ENCODE data around the gene CKM.

The CKM gene

GRCh38 chr19:45352062-45352461 lies 29.4 kb upstream of the CKM start:
- DNase-seq (ENCODE audit: low read depth, low spot score): no peak
- TF ChIP-seq FOXP2 (optimal IDR thresholded peaks at IDR 0.05; ENCODE audit: control extremely low read depth, extremely low read length, insufficient read depth) (no peak), EZH2 (IDR thresholded peaks at IDR 0.05) (no peak), POLR2AphosphoS5 (IDR thresholded peaks at IDR 0.05; ENCODE audit: borderline replicate concordance, low read depth, low read length) (no peak)
- Histone ChIP-seq H3K9me3 (ENCODE audit: low read depth, low read length) (no peaks in the 10 kb centered on the region), H3K36me3 (ENCODE audit: insufficient read depth, low read length) (peaks cover 37% of the 10 kb centered on the region; the same call in 1 of the 2 replicates), H3K9ac (ENCODE audit: insufficient read length) (no peak overlapping the region), H3K4me3 (no peak overlapping the region), H3K27ac (no peak overlapping the region)

- H3K36me3 ChIP-seq (ENCODE audit: insufficient read depth, low read length): peaks cover 32% of the 10 kb centered on the region; the same call in 1 of the 2 replicates
These were observed 28.8 kb upstream of the CKM start for GRCh38 chr19:45351401-45351952.

GRCh38 chr19:45350477-45351058 lies 27.9 kb upstream of the CKM start:
- TF ChIP-seq POLR2AphosphoS5 (IDR thresholded peaks at IDR 0.05; ENCODE audit: borderline replicate concordance, low read depth, low read length): no peak
- TF ChIP-seq EZH2 (IDR thresholded peaks at IDR 0.05): no peak
- no peak for TF ChIP-seq FOXP2 (optimal IDR thresholded peaks at IDR 0.05; ENCODE audit: control extremely low read depth, extremely low read length, insufficient read depth)
- Histone ChIP-seq H3K36me3 (ENCODE audit: insufficient read depth, low read length) (peaks cover 32% of the 10 kb centered on the region; the same call in 1 of the 2 replicates), H3K27ac (no peak overlapping the region), H3K9me3 (ENCODE audit: low read depth, low read length) (no peaks in the 10 kb centered on the region), H3K9ac (ENCODE audit: insufficient read length) (no peak overlapping the region), H3K4me3 (no peak overlapping the region)
- no peak for DNase-seq (ENCODE audit: low read depth, low spot score)

More at GRCh38 chr19:45351401-45351952, 28.8 kb upstream of the CKM start:
- H3K9ac ChIP-seq (ENCODE audit: insufficient read length): no peak overlapping the region
- no peaks in the 10 kb centered on the region for H3K9me3 ChIP-seq (ENCODE audit: low read depth, low read length)
- DNase-seq (ENCODE audit: low read depth, low spot score): no peak
- no peak overlapping the region for H3K4me3 ChIP-seq
- H3K27ac ChIP-seq: no peak overlapping the region
- TF ChIP-seq POLR2AphosphoS5 (IDR thresholded peaks at IDR 0.05; ENCODE audit: borderline replicate concordance, low read depth, low read length): no peak
- TF ChIP-seq FOXP2 (optimal IDR thresholded peaks at IDR 0.05; ENCODE audit: control extremely low read depth, extremely low read length, insufficient read depth): no peak
- no peak for TF ChIP-seq EZH2 (IDR thresholded peaks at IDR 0.05)

GRCh38 chr19:45349430-45349941 lies 26.8 kb upstream of the CKM start:
- peaks cover 25% of the 10 kb centered on the region; the same call in 1 of the 2 replicates for H3K36me3 ChIP-seq (ENCODE audit: insufficient read depth, low read length)
- DNase-seq (ENCODE audit: low read depth, low spot score): no peak
- H3K9me3 ChIP-seq (ENCODE audit: low read depth, low read length): no peaks in the 10 kb centered on the region
- H3K9ac ChIP-seq (ENCODE audit: insufficient read length): no peak overlapping the region
- TF ChIP-seq POLR2AphosphoS5 (IDR thresholded peaks at IDR 0.05; ENCODE audit: borderline replicate concordance, low read depth, low read length): no peak
- no peak for TF ChIP-seq FOXP2 (optimal IDR thresholded peaks at IDR 0.05; ENCODE audit: control extremely low read depth, extremely low read length, insufficient read depth)
- TF ChIP-seq EZH2 (IDR thresholded peaks at IDR 0.05): no peak
- no peak overlapping the region for H3K4me3 ChIP-seq
- no peak overlapping the region for H3K27ac ChIP-seq

GRCh38 chr19:45349126-45349415 lies 26.4 kb upstream of the CKM start:
- Histone ChIP-seq H3K27ac (no peak overlapping the region), H3K36me3 (ENCODE audit: insufficient read depth, low read length) (peaks cover 21% of the 10 kb centered on the region; the same call in 1 of the 2 replicates), H3K9ac (ENCODE audit: insufficient read length) (no peak overlapping the region), H3K4me3 (no peak overlapping the region), H3K9me3 (ENCODE audit: low read depth, low read length) (no peaks in the 10 kb centered on the region)
- TF ChIP-seq FOXP2 (optimal IDR thresholded peaks at IDR 0.05; ENCODE audit: control extremely low read depth, extremely low read length, insufficient read depth): no peak
- TF ChIP-seq POLR2AphosphoS5 (IDR thresholded peaks at IDR 0.05; ENCODE audit: borderline replicate concordance, low read depth, low read length): no peak
- no peak for TF ChIP-seq EZH2 (IDR thresholded peaks at IDR 0.05)
- no peak for DNase-seq (ENCODE audit: low read depth, low spot score)

DNA sequence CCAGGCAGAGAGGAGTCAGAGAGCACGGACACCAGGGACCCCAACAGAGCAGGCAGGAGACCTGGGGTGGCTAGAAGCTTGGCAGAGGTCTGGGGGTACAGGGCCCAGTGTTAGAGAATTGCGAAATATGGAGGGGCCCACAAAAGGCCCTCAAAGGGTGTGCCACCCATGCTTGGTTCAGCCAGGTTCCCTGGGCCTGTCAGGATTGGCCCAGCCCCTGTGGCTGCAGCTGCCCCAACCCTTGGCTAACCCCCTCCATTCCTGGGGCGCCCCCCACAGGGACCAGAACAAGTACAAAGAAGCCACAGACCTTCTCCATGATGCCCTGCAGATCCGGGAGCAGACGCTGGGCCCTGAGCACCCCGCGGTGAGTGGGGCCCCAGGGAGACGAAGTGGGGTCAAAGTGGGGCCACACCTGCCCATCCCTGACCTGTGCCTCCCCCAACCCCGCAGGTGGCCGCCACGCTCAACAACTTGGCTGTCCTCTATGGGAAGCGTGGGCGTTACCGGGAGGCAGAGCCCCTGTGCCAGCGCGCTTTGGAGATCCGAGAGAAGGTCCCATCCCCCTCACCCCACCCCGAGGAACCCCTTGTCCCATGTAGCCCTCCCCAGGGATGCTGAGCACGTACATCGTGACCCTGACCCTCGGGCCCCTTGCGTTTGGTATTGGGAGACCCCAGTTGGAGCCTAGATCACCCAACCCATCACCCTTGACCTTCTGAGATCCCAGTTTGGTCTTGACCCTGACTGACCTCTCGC lies 25.9 kb upstream of the CKM start:
- no peak overlapping the region for H3K27ac ChIP-seq
- TF ChIP-seq POLR2AphosphoS5 (IDR thresholded peaks at IDR 0.05; ENCODE audit: borderline replicate concordance, low read depth, low read length) (no peak), FOXP2 (optimal IDR thresholded peaks at IDR 0.05; ENCODE audit: control extremely low read depth, extremely low read length, insufficient read depth) (no peak), EZH2 (IDR thresholded peaks at IDR 0.05) (no peak)
- H3K9me3 ChIP-seq (ENCODE audit: low read depth, low read length): no peaks in the 10 kb centered on the region
- DNase-seq (ENCODE audit: low read depth, low spot score): no peak
- H3K36me3 ChIP-seq (ENCODE audit: insufficient read depth, low read length): peaks cover 20% of the 10 kb centered on the region; the same call in 1 of the 2 replicates
- H3K4me3 ChIP-seq: no peak overlapping the region
- no peak overlapping the region for H3K9ac ChIP-seq (ENCODE audit: insufficient read length)

DNA sequence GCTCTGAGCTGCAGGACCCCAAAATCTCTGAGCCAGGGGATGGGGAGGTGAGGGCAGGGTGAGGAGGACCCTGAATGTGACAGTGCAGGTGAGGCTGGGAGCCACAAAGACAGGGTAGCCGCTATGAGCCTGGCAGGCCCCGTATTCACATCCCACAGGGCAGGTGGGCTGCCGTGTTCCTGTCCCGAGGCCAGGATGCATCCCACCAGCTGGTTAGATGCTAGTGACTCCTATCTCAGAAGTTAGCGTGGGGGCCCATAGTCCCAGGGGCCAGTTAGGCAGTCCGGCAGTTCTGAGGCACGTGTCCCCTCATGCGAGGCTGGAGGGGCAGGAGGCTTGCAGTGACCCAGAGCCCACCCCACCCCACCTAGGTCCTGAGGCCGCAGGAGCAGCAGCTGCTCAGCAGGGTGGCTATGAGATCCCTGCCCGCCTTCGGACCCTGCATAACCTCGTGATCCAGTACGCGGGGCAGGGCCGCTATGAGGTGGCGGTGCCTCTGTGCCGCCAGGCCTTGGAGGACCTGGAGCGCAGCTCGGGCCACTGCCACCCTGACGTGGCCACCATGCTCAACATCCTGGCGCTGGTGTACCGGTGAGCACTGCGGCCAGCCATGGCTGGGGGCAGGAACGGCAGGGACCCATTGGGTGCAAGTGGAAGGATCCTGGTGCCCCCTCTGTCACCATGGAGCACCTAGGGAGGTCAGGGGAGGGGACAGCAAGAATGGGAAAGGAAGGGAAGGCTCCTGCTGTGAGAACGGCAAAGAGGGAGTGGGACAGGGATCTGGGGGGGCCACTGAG lies 25.1 kb upstream of the CKM start:
- no peak for TF ChIP-seq EZH2 (IDR thresholded peaks at IDR 0.05)
- no peak for TF ChIP-seq POLR2AphosphoS5 (IDR thresholded peaks at IDR 0.05; ENCODE audit: borderline replicate concordance, low read depth, low read length)
- no peak for TF ChIP-seq FOXP2 (optimal IDR thresholded peaks at IDR 0.05; ENCODE audit: control extremely low read depth, extremely low read length, insufficient read depth)
- Histone ChIP-seq H3K36me3 (ENCODE audit: insufficient read depth, low read length) (peaks cover 14% of the 10 kb centered on the region; the same call in 1 of the 2 replicates), H3K4me3 (no peak overlapping the region), H3K9me3 (ENCODE audit: low read depth, low read length) (no peaks in the 10 kb centered on the region), H3K27ac (no peak overlapping the region), H3K9ac (ENCODE audit: insufficient read length) (no peak overlapping the region)
- no peak for DNase-seq (ENCODE audit: low read depth, low spot score)

Measured in SK-N-MC (cell line).